HepG2 (cell line): ENCODE data around the gene SAP130. TPM values are rescaled to one million over a fixed set of nuclear protein-coding genes. Genes with fewer than 3 reads are reported as not detected.

Source experiments
- ATAC-seq: fragments of 200-7000 bp; cut with Tn5 transposase; 3 replicates; pipeline ENCODE4 v1.9.1; 2020; ENCODE audit warnings: mild to moderate bottlenecking, moderate library complexity
- BruUV-seq: library from RNA; stranded (reverse); fragments of 400-500 nt; replicated peaks from 2 replicates; lab custom pipeline; 2021; lab: Mats Ljungman, UMichigan
- CTCF ChIA-PET: fragments of 300-600 bp; formaldehyde crosslinking; extraction: SDS; loops from one replicate; lab custom pipeline; 2021; ENCODE audit warnings: low total read pairs, inconsistent platforms, low intra/inter-chr PET ratio; lab: Yijun Ruan, JAX
- POLR2A ChIA-PET: fragments of 350-600 bp; sonication (Branson Sonifier 250); formaldehyde crosslinking; loops from one replicate; lab custom pipeline; 2020; ENCODE audit warnings: antibody characterized with exemption, inconsistent platforms; lab: Yijun Ruan, JAX
- DNase-seq: peaks from one replicate; pipeline ENCODE4 v3.0.0-alpha.2; 2015; ENCODE audit warnings: low spot score
- FAIRE-seq: peaks from 3 replicates; lab custom pipeline; 2011; peaks lifted over from hg19 to GRCh38; lab: Jason Lieb, UNC
- H2AFZ ChIP-seq: one replicate; pipeline ENCODE4 v1.6.1; 2011; ENCODE audit warnings: low read length, inconsistent platforms
- H3K27ac ChIP-seq: fragments of 300-600 bp; 3 replicates; pipeline ENCODE4 v1.8.0; 2011; ENCODE audit warnings: mixed run types, mild to moderate bottlenecking, mixed read lengths, low read length, inconsistent platforms; ENCODE audit not compliant: insufficient read depth; ENCODE audit errors: extremely low read length
- H3K27me3 ChIP-seq, 2 experiments: fragments of 200-600 bp in 1 of 2; 2 replicates in 1 of 2; 3 replicates in 1 of 2; pipeline versions ENCODE4 v1.6.0 to v1.8.0; 2011; ENCODE audit warnings: low read length in 2 of 2, mild to moderate bottlenecking in 2 of 2, moderate library complexity in 2 of 2, inconsistent platforms in 1 of 2; ENCODE audit not compliant: insufficient read depth in 2 of 2, control insufficient read depth in 1 of 2
- H3K36me3 ChIP-seq, 2 experiments: fragments of 200-600 bp in 1 of 2; replicated peaks in 1 of 2; 2 replicates in 1 of 2; 3 replicates in 1 of 2; pipeline versions ENCODE4 v1.5.1 to v1.8.0; 2011; ENCODE audit warnings: low read length in 2 of 2, inconsistent platforms in 1 of 2; ENCODE audit not compliant: insufficient read depth in 2 of 2, control insufficient read depth in 1 of 2
- H3K4me1 ChIP-seq: 2 replicates; pipeline ENCODE4 v1.5.1; 2012; ENCODE audit warnings: low read length, inconsistent platforms; ENCODE audit not compliant: insufficient read depth
- H3K4me2 ChIP-seq: 2 replicates; pipeline ENCODE4 v1.6.0; 2011; ENCODE audit warnings: low read depth, low read length, inconsistent platforms
- H3K4me3 ChIP-seq, 3 experiments: fragments of 200-600 bp in 1 of 3; sonication (generic), shearing (Covaris generic) in 1 of 3; replicated peaks in 1 of 3; 2 replicates each; pipeline ENCODE4 v1.5.1; 2011 to 2016; ENCODE audit warnings: low read length in 3 of 3, inconsistent platforms in 2 of 3, low read depth in 2 of 3, mild to moderate bottlenecking in 2 of 3, control low read depth in 1 of 3, mixed read lengths in 1 of 3; ENCODE audit not compliant: insufficient read depth in 1 of 3
- H3K79me2 ChIP-seq: one replicate; pipeline ENCODE4 v1.6.1; 2011; ENCODE audit warnings: low read length, inconsistent platforms; ENCODE audit not compliant: insufficient read depth
- H3K9ac ChIP-seq: 2 replicates; pipeline ENCODE4 v1.6.0; 2011; ENCODE audit warnings: mild to moderate bottlenecking, low read depth, low read length, inconsistent platforms; ENCODE audit not compliant: insufficient read depth
- H3K9me3 ChIP-seq: 2 replicates; pipeline ENCODE4 v1.5.1; 2012; ENCODE audit warnings: mild to moderate bottlenecking, low read length
- H4K20me1 ChIP-seq: 2 replicates; pipeline ENCODE4 v1.6.0; 2011; ENCODE audit warnings: inconsistent platforms, mild to moderate bottlenecking, low read length, moderate library complexity; ENCODE audit not compliant: insufficient read depth
- CEBPG ChIP-seq: IDR thresholded peaks from 2 replicates; pipeline ENCODE4 v1.6.1; 2016
- JUNB ChIP-seq: sonication (generic); formaldehyde crosslinking; IDR thresholded peaks from 2 replicates; pipeline ENCODE4 v1.8.0; 2022; ENCODE audit warnings: missing genetic modification reagents, mild to moderate bottlenecking, borderline replicate concordance
- KAT8 ChIP-seq: IDR thresholded peaks from 2 replicates; pipeline ENCODE4 v1.6.1; 2016; ENCODE audit warnings: missing genetic modification reagents, missing compliant biosample characterization
- KLF16 ChIP-seq, 2 experiments: sonication (generic) in 1 of 2; formaldehyde crosslinking in 1 of 2; IDR thresholded peaks; 2 replicates each; pipeline versions ENCODE4 v1.6.1 to v1.8.0; 2016 to 2023; ENCODE audit warnings: missing genetic modification reagents in 2 of 2, missing compliant biosample characterization in 1 of 2
- SPEN ChIP-seq: sonication (generic); formaldehyde crosslinking; IDR thresholded peaks from 2 replicates; pipeline ENCODE4 v1.5.1; 2020; ENCODE audit warnings: low read depth, mild to moderate bottlenecking, missing genetic modification reagents
- XRCC5 ChIP-seq: fragments of 200-400 bp; formaldehyde crosslinking; optimal IDR thresholded peaks from 2 replicates; pipeline ENCODE3; 2017; ENCODE audit warnings: mild to moderate bottlenecking, low read length
- WGBS: methylation state at CpG from one replicate; pipeline ENCODE4 v1.1.6; 2017; ENCODE audit warnings: low lambda C conversion rate; 5-methylcytosine and 5-hydroxymethylcytosine counted together
- in situ Hi-C: cut with HindIII; loops from 2 replicates; pipeline ENCODE4 v1.10.0; 2017; ENCODE audit warnings: low pct_unique_long_range_greater_than_20kb; ENCODE audit not compliant: extremely low pct_ligation_motif_present
- intact Hi-C: fragments of 100-400 bp; cut with micrococcal nuclease; formaldehyde crosslinking; loops from one replicate; pipeline ENCODE4 v1.10.0; 2022; ENCODE audit not compliant: unreplicated experiment
- polyA plus RNA-seq, 8 experiments: library from polyadenylated mRNA; depleted of rRNA in 3 of 8; stranded (reverse) in 7 of 8; unstranded in 1 of 8; fragments of >200 nt; fragmentation: Illumina TruSeq in 4 of 8; extraction: Trizol in 4 of 8; gene quantifications; 2 replicates each; pipeline versions ENCODE4 v1.2.1 to v1.2.3, GENCODE V29; 2011 to 2016; ENCODE audit warnings: low read depth in 4 of 8, missing spikeins in 1 of 8, mixed read lengths in 1 of 8; ENCODE audit not compliant: insufficient read depth in 1 of 8
- total RNA-seq, 5 experiments: library from RNA; depleted of rRNA; stranded (reverse); fragments of >200 nt; fragmentation: Illumina TruSeq; extraction: Trizol; gene quantifications; 2 replicates each; pipeline ENCODE4 v1.2.3, GENCODE V29; 2016; ENCODE audit warnings: low read depth in 1 of 5
- TF ChIP-seq, protein P1 (sequence below): sonication (generic); formaldehyde crosslinking; IDR thresholded peaks from 2 replicates; pipeline ENCODE4 v1.4.0; 2020; ENCODE audit warnings: mild to moderate bottlenecking, missing genetic modification reagents
- TF ChIP-seq, protein P2 (sequence below): sonication (generic); formaldehyde crosslinking; IDR thresholded peaks from 2 replicates; pipeline ENCODE4 v1.5.0; 2020; ENCODE audit warnings: mild to moderate bottlenecking, missing genetic modification reagents
- TF ChIP-seq, protein P3 (sequence below): sonication (generic); formaldehyde crosslinking; IDR thresholded peaks from 2 replicates; pipeline ENCODE4 v1.5.0; 2020; ENCODE audit warnings: mild to moderate bottlenecking, missing genetic modification reagents
- TF ChIP-seq, protein P4 (sequence below): IDR thresholded peaks from 2 replicates; pipeline ENCODE4 v1.6.1; 2016
- TF ChIP-seq, protein P5 (sequence below): IDR thresholded peaks from 2 replicates; pipeline ENCODE4 v1.6.1; 2012; ENCODE audit warnings: low read depth, low read length, improper control_type of control experiment

The SAP130 gene
- total and polyA plus RNA-seq, 2 of the 13 experiments (the other 11 are each of a cell fraction or from before 2014, with no cell fraction given): 11.1 to 18.6 TPM

DNA sequence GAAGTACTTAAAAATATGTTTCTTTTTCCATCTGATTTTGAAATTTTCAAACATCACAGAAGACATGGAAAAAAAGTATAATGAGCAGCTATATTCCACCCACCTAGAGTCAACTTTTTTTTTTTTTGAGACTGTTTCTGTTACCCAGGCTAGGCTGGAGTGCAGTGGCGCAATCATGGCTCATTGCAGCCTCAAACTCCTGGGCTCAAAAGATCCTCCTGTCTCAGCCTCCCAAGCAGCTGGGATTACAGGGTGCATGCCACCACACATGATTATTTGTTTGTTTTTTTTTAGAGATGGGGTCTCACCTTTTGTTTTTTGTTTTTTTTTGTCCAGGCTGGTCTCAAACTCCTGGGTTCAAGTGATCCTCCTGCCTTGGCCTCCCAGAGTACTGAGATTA, 36.5 kb upstream of the SAP130 start:
- Histone ChIP-seq H3K4me2 (no peak overlapping the region), H3K9me3 (no peaks in the 10 kb centered on the region), H3K36me3 (no peaks in the 10 kb centered on the region), H3K79me2 (no peaks in the 10 kb centered on the region), H2AFZ (no peak overlapping the region), H3K4me1 (peaks cover 38% of the 10 kb centered on the region), H3K27me3 (no peaks in the 10 kb centered on the region; a peak in 1 of 5 replicates), H3K4me3 (no peak overlapping the region), H3K9ac (no peak overlapping the region), H3K27ac (no peak overlapping the region), H4K20me1 (no peaks in the 10 kb centered on the region)
- DNase-seq (no peak), ATAC-seq (no peak), FAIRE-seq (no peak)
- 90% methylated on average over 1 of the region's 1 CpG for WGBS
- in situ Hi-C loops: loop anchor here (5.0 to 25.0 kb wide), 3 partner anchors 243 to 673 kb away; no protein-coding TSS in a partner anchor
- TF ChIP-seq, protein P1, sequence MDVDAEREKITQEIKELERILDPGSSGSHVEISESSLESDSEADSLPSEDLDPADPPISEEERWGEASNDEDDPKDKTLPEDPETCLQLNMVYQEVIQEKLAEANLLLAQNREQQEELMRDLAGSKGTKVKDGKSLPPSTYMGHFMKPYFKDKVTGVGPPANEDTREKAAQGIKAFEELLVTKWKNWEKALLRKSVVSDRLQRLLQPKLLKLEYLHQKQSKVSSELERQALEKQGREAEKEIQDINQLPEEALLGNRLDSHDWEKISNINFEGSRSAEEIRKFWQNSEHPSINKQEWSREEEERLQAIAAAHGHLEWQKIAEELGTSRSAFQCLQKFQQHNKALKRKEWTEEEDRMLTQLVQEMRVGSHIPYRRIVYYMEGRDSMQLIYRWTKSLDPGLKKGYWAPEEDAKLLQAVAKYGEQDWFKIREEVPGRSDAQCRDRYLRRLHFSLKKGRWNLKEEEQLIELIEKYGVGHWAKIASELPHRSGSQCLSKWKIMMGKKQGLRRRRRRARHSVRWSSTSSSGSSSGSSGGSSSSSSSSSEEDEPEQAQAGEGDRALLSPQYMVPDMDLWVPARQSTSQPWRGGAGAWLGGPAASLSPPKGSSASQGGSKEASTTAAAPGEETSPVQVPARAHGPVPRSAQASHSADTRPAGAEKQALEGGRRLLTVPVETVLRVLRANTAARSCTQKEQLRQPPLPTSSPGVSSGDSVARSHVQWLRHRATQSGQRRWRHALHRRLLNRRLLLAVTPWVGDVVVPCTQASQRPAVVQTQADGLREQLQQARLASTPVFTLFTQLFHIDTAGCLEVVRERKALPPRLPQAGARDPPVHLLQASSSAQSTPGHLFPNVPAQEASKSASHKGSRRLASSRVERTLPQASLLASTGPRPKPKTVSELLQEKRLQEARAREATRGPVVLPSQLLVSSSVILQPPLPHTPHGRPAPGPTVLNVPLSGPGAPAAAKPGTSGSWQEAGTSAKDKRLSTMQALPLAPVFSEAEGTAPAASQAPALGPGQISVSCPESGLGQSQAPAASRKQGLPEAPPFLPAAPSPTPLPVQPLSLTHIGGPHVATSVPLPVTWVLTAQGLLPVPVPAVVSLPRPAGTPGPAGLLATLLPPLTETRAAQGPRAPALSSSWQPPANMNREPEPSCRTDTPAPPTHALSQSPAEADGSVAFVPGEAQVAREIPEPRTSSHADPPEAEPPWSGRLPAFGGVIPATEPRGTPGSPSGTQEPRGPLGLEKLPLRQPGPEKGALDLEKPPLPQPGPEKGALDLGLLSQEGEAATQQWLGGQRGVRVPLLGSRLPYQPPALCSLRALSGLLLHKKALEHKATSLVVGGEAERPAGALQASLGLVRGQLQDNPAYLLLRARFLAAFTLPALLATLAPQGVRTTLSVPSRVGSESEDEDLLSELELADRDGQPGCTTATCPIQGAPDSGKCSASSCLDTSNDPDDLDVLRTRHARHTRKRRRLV (CRISPR knock-in tag): no peak
- TF ChIP-seq JUNB (CRISPR knock-in tag) (no peak), CEBPG (CRISPR knock-in tag) (peak; percentile 51; the same call in 1 of the 2 replicates), KLF16 (CRISPR knock-in tag; IDR thresholded peaks at IDR 0.05) (no peak), SPEN (no peak), XRCC5 (no peak), KAT8 (CRISPR knock-in tag) (no peak)
- TF ChIP-seq, protein P2, sequence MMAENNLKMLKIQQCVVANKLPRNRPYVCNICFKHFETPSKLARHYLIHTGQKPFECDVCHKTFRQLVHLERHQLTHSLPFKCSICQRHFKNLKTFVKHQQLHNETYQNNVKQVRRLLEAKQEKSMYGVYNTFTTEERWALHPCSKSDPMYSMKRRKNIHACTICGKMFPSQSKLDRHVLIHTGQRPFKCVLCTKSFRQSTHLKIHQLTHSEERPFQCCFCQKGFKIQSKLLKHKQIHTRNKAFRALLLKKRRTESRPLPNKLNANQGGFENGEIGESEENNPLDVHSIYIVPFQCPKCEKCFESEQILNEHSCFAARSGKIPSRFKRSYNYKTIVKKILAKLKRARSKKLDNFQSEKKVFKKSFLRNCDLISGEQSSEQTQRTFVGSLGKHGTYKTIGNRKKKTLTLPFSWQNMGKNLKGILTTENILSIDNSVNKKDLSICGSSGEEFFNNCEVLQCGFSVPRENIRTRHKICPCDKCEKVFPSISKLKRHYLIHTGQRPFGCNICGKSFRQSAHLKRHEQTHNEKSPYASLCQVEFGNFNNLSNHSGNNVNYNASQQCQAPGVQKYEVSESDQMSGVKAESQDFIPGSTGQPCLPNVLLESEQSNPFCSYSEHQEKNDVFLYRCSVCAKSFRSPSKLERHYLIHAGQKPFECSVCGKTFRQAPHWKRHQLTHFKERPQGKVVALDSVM (CRISPR knock-in tag): peak; percentile 96
- TF ChIP-seq, protein P3, sequence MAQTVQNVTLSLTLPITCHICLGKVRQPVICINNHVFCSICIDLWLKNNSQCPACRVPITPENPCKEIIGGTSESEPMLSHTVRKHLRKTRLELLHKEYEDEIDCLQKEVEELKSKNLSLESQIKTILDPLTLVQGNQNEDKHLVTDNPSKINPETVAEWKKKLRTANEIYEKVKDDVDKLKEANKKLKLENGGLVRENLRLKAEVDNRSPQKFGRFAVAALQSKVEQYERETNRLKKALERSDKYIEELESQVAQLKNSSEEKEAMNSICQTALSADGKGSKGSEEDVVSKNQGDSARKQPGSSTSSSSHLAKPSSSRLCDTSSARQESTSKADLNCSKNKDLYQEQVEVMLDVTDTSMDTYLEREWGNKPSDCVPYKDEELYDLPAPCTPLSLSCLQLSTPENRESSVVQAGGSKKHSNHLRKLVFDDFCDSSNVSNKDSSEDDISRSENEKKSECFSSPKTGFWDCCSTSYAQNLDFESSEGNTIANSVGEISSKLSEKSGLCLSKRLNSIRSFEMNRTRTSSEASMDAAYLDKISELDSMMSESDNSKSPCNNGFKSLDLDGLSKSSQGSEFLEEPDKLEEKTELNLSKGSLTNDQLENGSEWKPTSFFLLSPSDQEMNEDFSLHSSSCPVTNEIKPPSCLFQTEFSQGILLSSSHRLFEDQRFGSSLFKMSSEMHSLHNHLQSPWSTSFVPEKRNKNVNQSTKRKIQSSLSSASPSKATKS (CRISPR knock-in tag): no peak
- TF ChIP-seq, protein P4, sequence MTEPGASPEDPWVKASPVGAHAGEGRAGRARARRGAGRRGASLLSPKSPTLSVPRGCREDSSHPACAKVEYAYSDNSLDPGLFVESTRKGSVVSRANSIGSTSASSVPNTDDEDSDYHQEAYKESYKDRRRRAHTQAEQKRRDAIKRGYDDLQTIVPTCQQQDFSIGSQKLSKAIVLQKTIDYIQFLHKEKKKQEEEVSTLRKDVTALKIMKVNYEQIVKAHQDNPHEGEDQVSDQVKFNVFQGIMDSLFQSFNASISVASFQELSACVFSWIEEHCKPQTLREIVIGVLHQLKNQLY (CRISPR knock-in tag): no peak
- TF ChIP-seq, protein P5, sequence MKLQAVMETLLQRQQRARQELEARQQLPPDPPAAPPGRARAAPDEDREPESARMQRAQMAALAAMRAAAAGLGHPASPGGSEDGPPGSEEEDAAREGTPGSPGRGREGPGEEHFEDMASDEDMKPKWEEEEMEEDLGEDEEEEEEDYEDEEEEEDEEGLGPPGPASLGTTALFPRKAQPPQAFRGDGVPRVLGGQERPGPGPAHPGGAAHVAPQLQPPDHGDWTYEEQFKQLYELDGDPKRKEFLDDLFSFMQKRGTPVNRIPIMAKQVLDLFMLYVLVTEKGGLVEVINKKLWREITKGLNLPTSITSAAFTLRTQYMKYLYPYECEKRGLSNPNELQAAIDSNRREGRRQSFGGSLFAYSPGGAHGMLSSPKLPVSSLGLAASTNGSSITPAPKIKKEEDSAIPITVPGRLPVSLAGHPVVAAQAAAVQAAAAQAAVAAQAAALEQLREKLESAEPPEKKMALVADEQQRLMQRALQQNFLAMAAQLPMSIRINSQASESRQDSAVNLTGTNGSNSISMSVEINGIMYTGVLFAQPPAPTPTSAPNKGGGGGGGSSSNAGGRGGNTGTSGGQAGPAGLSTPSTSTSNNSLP: no peak
- ChIA-PET POLR2A (interaction anchor here (1.8 kb wide), 1 partner anchor 24 kb away, joined by 4 read pairs; no protein-coding TSS in a partner anchor), CTCF (interaction anchor here (1.0 kb wide), 1 partner anchor 169 kb away, joined by 6 read pairs; no protein-coding TSS in a partner anchor)
- BruUV-seq: no TSS peak
- intact Hi-C loops: no loop called here
